DOHH2 (cell line): ENCODE results near the gene HSD17B3.

Source experiments
- EZH2phosphoT487 ChIP-seq: fragments of 200-600 bp; sonication (generic); IDR thresholded peaks from 2 replicates; pipeline ENCODE4 v1.6.1; 2017; ENCODE audit warnings: borderline replicate concordance, mild to moderate bottlenecking, antibody characterized with exemption, low read length, moderate library complexity, mixed read lengths
- TF ChIP-seq, protein P1 (sequence below): fragments of 200-600 bp; sonication (generic); IDR thresholded peaks from one replicate; pipeline ENCODE4 v1.5.1; 2014; ENCODE audit warnings: antibody characterized with exemption, mild to moderate bottlenecking, low read depth, low read length; ENCODE audit not compliant: poor library complexity, severe bottlenecking

DNA sequence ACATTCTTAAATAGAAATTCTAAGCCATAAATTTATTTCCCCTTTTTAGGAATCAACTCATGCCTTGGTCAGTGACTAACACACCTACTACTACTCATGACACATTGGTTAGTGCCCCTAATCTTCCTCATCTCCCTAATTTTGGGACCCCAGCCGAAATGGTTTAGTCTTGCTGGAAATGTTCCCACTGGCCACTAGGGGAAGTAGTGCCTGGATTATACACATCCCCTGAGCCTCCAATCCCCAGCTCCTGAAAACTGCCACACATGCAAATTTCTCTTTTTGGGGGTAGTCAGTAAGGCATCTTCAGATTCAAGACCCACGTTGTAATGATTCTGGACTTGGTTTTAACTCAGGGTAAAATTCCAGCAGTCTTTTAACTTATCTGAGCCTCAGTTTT is 79.8 kb downstream of the HSD17B3 start:
- TF ChIP-seq, protein P1, sequence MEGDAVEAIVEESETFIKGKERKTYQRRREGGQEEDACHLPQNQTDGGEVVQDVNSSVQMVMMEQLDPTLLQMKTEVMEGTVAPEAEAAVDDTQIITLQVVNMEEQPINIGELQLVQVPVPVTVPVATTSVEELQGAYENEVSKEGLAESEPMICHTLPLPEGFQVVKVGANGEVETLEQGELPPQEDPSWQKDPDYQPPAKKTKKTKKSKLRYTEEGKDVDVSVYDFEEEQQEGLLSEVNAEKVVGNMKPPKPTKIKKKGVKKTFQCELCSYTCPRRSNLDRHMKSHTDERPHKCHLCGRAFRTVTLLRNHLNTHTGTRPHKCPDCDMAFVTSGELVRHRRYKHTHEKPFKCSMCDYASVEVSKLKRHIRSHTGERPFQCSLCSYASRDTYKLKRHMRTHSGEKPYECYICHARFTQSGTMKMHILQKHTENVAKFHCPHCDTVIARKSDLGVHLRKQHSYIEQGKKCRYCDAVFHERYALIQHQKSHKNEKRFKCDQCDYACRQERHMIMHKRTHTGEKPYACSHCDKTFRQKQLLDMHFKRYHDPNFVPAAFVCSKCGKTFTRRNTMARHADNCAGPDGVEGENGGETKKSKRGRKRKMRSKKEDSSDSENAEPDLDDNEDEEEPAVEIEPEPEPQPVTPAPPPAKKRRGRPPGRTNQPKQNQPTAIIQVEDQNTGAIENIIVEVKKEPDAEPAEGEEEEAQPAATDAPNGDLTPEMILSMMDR, result peak; percentile 55
- TF ChIP-seq EZH2phosphoT487, result no peak
